Left lung (tissue), 10 donors: Measurements from ENCODE around the gene ALG14. TPM values are rescaled to one million over a fixed set of nuclear protein-coding genes. Genes with fewer than 3 reads are reported as not detected.
"Not testable (repeated sequence)": the region's sequence is repeated elsewhere in the genome, so short reads cannot be mapped to it uniquely, and the experiment has no call there.

Source experiments
- ATAC-seq: fragments of 200-7000 bp; cut with Tn5 transposase; one replicate; pipeline ENCODE4 v1.9.1; 2020; ENCODE audit warnings: moderate library complexity
- DNase-seq, 4 donors: peaks; one replicate each; pipeline ENCODE4 v3.0.0-alpha.2; 2013 to 2020
- H3K27ac ChIP-seq, 2 donors: fragments of 200-600 bp; sonication (generic) in 1 of 2; one replicate each; pipeline versions ENCODE4 v1.5.0 to v1.8.0; 2020 to 2021
- H3K27me3 ChIP-seq, 2 donors: fragments of 200-600 bp; sonication (generic) in 1 of 2; one replicate each; pipeline versions ENCODE4 v1.5.0 to v1.8.0; 2020 to 2021
- H3K36me3 ChIP-seq, 2 donors: fragments of 200-600 bp; sonication (generic) in 1 of 2; one replicate each; pipeline versions ENCODE4 v1.5.0 to v1.8.0; 2020 to 2021
- H3K4me1 ChIP-seq, 2 donors: fragments of 200-600 bp; one replicate each; pipeline ENCODE4 v1.8.0; 2021
- H3K4me3 ChIP-seq, 2 donors: fragments of 200-600 bp; sonication (generic) in 1 of 2; one replicate each; pipeline versions ENCODE4 v1.5.0 to v1.8.0; 2020 to 2021; ENCODE audit warnings: mild to moderate bottlenecking in 1 of 2
- H3K9me3 ChIP-seq, 2 donors: fragments of 200-600 bp; sonication (generic) in 1 of 2; one replicate each; pipeline versions ENCODE4 v1.5.0 to v1.8.0; 2020 to 2021
- intact Hi-C, 2 donors: fragments of 100-400 bp; cut with DNase I; formaldehyde crosslinking; loops; one replicate each; pipeline versions ENCODE4 v1.11.2 to v1.14.2; 2022
- polyA plus RNA-seq, 6 donors: library from polyadenylated mRNA; unstranded; fragments of 120-200 nt; gene quantifications; one replicate each; pipeline ENCODE4 v1.2.1, GENCODE V29; 2013; ENCODE audit not compliant: insufficient read length in 6 of 6
- total RNA-seq, 2 donors: library from RNA; stranded (reverse); fragmentation: NEBNext Ultra II Directional; extraction: Animal tissue kit (Norgen Biotek cat#: 25700); gene quantifications; one replicate each; pipeline ENCODE4 v1.2.1, GENCODE V29; 2021
- TF ChIP-seq, protein P1 (sequence below), 2 donors: fragments of 200-600 bp; sonication (generic) in 1 of 2; IDR thresholded peaks; one replicate each; pipeline versions ENCODE4 v1.5.0 to v1.8.0; 2021; ENCODE audit warnings: antibody characterized with exemption in 2 of 2
- donor health status: DM: no; HTN: yes; CAD: no.
- donor health status: DM: no; HTN: no; CAD: no.

ALG14 gene
- total and polyA plus RNA-seq, 8 donors = 5.1 to 13.4 (median 10.1) TPM

DNA sequence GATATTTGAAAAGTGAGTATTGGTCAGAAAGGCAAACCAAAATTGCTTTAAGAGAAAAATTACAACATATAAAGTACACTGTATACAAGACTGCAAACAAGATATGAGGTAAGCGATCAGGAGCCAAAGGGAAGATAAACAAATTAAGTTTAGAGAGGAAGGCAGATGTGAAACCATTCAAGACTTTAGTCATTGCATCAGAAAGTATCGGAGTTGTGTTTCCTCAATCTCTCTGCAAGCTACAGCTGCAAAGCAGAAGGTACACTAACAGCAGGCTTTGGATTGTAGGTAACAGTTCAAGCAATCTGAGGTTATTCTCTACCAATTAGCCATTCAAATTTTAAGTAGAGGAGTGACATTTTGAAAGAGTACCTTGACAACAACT lies 23.1 kb upstream of the ALG14 start:
- ATAC-seq (peak; percentile 31), DNase-seq (no peak)
- no peaks in the 10 kb centered on the region for H3K9me3 ChIP-seq
- no peak overlapping the region for H3K4me3 ChIP-seq
- intact Hi-C loops = no loop called here
- peaks cover 0 to 8% of the 10 kb centered on the region in 2 donors for H3K4me1 ChIP-seq
- no peaks in the 10 kb centered on the region for H3K27me3 ChIP-seq
- no peaks in the 10 kb centered on the region for H3K36me3 ChIP-seq
- TF ChIP-seq, protein P1, sequence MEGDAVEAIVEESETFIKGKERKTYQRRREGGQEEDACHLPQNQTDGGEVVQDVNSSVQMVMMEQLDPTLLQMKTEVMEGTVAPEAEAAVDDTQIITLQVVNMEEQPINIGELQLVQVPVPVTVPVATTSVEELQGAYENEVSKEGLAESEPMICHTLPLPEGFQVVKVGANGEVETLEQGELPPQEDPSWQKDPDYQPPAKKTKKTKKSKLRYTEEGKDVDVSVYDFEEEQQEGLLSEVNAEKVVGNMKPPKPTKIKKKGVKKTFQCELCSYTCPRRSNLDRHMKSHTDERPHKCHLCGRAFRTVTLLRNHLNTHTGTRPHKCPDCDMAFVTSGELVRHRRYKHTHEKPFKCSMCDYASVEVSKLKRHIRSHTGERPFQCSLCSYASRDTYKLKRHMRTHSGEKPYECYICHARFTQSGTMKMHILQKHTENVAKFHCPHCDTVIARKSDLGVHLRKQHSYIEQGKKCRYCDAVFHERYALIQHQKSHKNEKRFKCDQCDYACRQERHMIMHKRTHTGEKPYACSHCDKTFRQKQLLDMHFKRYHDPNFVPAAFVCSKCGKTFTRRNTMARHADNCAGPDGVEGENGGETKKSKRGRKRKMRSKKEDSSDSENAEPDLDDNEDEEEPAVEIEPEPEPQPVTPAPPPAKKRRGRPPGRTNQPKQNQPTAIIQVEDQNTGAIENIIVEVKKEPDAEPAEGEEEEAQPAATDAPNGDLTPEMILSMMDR (IDR thresholded peaks at IDR 0.05) = no peak
- H3K27ac ChIP-seq = no peak overlapping the region

DNA sequence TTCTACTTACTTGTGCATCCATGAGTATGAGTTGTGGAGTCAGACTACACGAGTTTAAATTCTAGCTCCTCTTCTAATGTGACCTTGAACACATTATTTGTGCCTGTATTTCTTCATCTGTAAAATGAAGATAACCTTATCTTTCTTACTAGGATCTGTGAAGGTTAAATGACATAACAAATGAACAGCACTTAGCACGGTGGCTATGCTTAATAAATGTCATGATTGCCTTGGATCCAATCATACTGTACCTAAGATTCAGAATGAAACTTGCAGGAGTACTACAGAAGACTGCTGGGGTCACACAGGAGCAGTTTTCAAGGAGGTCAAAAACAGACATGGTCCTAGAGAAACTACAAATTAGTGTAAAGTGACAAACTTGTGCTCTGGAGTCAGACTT lies 22.2 kb upstream of the ALG14 start:
- Histone ChIP-seq H3K36me3 (no peaks in the 10 kb centered on the region), H3K27ac (no peak overlapping the region), H3K4me1 (peaks cover 0 to 8% of the 10 kb centered on the region in 2 donors), H3K9me3 (no peaks in the 10 kb centered on the region), H3K4me3 (no peak overlapping the region), H3K27me3 (no peaks in the 10 kb centered on the region)
- intact Hi-C loops = no loop called here
- DNase-seq = no peak
- ATAC-seq = no peak
- TF ChIP-seq, protein P1 (IDR thresholded peaks at IDR 0.05) = no peak

DNA sequence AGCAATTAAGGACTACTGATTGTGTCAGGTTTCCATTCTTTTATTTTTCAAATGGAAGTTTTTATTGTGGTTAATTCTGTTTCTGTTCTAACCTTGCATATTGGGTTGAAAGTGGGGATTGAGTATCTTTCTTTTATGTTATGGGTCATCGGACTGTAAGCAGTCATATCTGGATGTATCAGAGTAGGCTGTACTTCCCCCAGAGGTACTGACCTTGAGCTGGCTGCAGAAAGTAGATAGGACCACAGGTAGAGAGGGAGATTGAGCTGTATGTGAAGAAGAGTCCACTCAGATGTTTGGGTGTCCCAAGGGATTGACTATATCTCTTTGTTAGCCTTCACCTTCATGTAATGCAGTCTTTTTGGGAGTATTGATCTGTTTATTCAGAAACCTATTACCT lies 20.5 kb upstream of the ALG14 start:
- Histone ChIP-seq H3K4me3 (no peak overlapping the region), H3K27me3 (no peaks in the 10 kb centered on the region), H3K36me3 (no peaks in the 10 kb centered on the region), H3K4me1 (peaks cover 0 to 8% of the 10 kb centered on the region in 2 donors), H3K9me3 (no peaks in the 10 kb centered on the region), H3K27ac (no peak overlapping the region)
- DNase-seq = no peak
- intact Hi-C loops = no loop called here
- ATAC-seq = no peak
- TF ChIP-seq, protein P1 (IDR thresholded peaks at IDR 0.05) = no peak

DNA sequence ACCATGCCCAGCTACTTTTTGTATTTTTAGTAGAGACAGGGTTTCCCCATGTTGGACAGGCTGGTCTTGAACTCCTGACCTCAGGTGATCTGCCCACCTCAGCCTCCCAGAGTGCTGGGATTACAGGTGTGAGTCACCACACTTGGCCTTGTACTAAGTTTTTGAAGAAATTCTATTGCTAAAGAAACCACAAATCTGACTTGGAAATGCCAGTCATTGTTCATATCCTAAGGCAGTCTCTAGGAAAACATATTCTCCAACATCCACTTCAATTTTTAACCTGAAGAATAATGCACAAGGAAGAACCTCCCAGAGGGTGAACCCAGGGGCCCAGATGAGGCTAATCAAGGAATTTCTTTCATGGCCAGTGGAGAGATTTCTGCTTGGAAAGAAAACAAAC lies 20.1 kb upstream of the ALG14 start:
- ATAC-seq, H3K36me3 ChIP-seq, H3K4me1 ChIP-seq, intact Hi-C loops, H3K4me3 ChIP-seq, H3K9me3 ChIP-seq, H3K27me3 ChIP-seq, H3K27ac ChIP-seq, DNase-seq: not testable (repeated sequence)

DNA sequence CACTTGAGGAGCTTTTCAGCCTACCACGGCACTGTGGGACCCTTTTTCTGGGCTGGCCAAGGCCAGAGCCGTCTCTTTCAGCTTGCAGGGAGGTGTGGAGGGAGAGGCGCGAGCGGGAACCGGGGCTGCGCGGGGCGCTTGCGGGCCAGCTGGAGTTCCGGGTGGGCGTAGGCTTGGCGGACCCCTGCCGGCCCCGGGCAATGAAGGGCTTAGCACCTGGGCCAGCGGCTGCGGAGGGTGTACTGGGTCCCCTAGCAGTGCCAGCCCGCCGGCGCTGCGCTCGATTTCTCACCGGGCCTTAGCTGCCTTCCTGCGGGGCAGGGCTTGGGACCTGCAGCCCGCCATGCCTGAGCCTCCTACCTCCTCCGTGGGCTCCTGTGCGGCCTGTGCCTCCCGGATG lies 18.5 kb upstream of the ALG14 start:
- intact Hi-C loops, H3K27ac ChIP-seq, H3K9me3 ChIP-seq, ATAC-seq, H3K27me3 ChIP-seq, DNase-seq, H3K36me3 ChIP-seq, H3K4me3 ChIP-seq, H3K4me1 ChIP-seq: not testable (repeated sequence)

DNA sequence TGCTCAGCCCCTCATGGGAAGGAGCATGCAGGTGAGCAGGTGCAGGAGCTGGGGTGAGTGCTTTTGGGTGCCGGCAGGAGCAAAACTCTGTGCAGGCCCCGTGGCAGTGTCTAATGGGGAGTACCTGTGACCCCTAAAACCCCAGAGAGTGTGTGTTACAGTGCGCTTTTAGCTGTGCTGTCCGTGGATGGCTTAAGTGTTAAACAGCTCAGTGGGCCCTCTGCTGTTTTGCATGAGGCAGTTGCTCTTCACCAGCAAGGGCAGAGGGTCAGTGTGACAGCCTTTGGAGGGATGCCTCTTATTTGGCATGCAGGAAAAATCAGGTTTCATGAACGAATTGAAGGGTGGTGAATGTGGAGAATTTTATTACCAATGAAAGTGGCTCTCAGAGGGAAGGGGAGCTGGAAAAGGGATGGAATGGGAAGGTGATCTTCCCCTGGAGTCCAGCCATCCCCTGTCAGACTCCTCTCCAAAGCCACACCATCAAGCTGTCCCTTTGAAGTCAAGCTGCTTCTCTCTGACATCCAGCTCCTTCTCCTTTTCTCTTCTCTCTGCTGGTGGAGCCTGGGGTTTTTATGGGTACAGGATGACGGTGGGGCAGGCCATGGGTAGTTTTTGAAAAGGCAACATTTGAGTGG lies 17.0 kb upstream of the ALG14 start:
- no peak overlapping the region for H3K4me3 ChIP-seq
- H3K36me3 ChIP-seq = no peaks in the 10 kb centered on the region
- TF ChIP-seq, protein P1 (IDR thresholded peaks at IDR 0.05) = no peak
- H3K4me1 ChIP-seq = no peaks in the 10 kb centered on the region
- ATAC-seq (no peak), DNase-seq (no peak)
- intact Hi-C loops = loop anchor here in 1 of 2 donors (10.0 kb wide), 1 partner anchor 145 kb away; the partner anchor contains the start of gene RWDD3
- H3K27ac ChIP-seq = no peak overlapping the region
- no peaks in the 10 kb centered on the region for H3K9me3 ChIP-seq
- no peaks in the 10 kb centered on the region for H3K27me3 ChIP-seq
